Measurements from ENCODE around the gene FOLR1.

GRCh38 chr11:72230764-72231365 is 38.9 kb downstream of the FOLR1 start:
- TF ChIP-seq POLR2AphosphoS5 (IDR thresholded peaks at IDR 0.05), result no peak
- TF ChIP-seq CTCF (IDR thresholded peaks at IDR 0.05), result no peak

Data from esophagus muscularis mucosa (tissue), 3 donors.